ENCODE data around the gene SBSN. TPM values are rescaled to one million over a fixed set of nuclear protein-coding genes. Genes with fewer than 3 reads are reported as not detected.
A peak's percentile ranks its signal among the peaks of the same experiment; 100 is the strongest.

Gene SBSN
- total RNA-seq, 3 donors from 2014 or later = not detected

GRCh38 chr19:35545001-35545854 lies 17.1 kb upstream of the SBSN start, which contains the start of gene TMEM147:
Gene TMEM147, plus strand, starts transcription at chr19:35545626. Its CDS starts 114 bp downstream, at chr19:35545740.
- peaks cover 0 to 3% of the 10 kb centered on the region in 2 donors for H3K4me1 ChIP-seq
- intact Hi-C loops (cut with DNase I; ENCODE audit: low total_unique reads) = no loop called here
- H3K4me3 ChIP-seq = peak within 1 kb of the TSS; percentile 87 to 97 (median 89)
- TF ChIP-seq POLR2AphosphoS5 (IDR thresholded peaks at IDR 0.05) = peak in 2 of 3 donors; percentile 44 to 65
- TF ChIP-seq POLR2A (IDR thresholded peaks at IDR 0.05) = no peak
- DNase-seq (ENCODE audit: low spot score in 2 of 2) = peak; percentile 87 to 88
- no peaks in the 10 kb centered on the region for H3K36me3 ChIP-seq
- H3K27me3 ChIP-seq = no peaks in the 10 kb centered on the region
- peak within 1 kb of the TSS; percentile 84 to 89 for H3K27ac ChIP-seq
- no peaks in the 10 kb centered on the region for H3K9me3 ChIP-seq

GRCh38 chr19:35544110-35544802 lies 16.1 kb upstream of the SBSN start:
- intact Hi-C loops (cut with DNase I; ENCODE audit: low total_unique reads) = loop anchor here (5.0 kb wide), 1 partner anchor 492 kb away; no protein-coding TSS in a partner anchor
- Histone ChIP-seq H3K9me3 (no peaks in the 10 kb centered on the region), H3K4me3 (peak overlapping the region; percentile 87 to 97 (median 89)), H3K27ac (peak overlapping the region in 1 of 2 donors; percentile 84), H3K36me3 (no peaks in the 10 kb centered on the region), H3K27me3 (no peaks in the 10 kb centered on the region), H3K4me1 (peaks cover 0 to 3% of the 10 kb centered on the region in 2 donors)
- no peak for DNase-seq (ENCODE audit: low spot score in 2 of 2)
- no peak for TF ChIP-seq POLR2A (IDR thresholded peaks at IDR 0.05)
- TF ChIP-seq POLR2AphosphoS5 (IDR thresholded peaks at IDR 0.05) = no peak
- no peak for TF ChIP-seq CTCF (IDR thresholded peaks at IDR 0.05)

- DNase-seq (ENCODE audit: low spot score in 2 of 2) = no peak
These were observed 15.4 kb upstream of the SBSN start for GRCh38 chr19:35543280-35544109.

GRCh38 chr19:35542209-35542608 lies 14.1 kb upstream of the SBSN start:
- Histone ChIP-seq H3K4me3 (no peak overlapping the region), H3K27me3 (no peaks in the 10 kb centered on the region), H3K27ac (no peak overlapping the region), H3K36me3 (no peaks in the 10 kb centered on the region), H3K9me3 (no peaks in the 10 kb centered on the region), H3K4me1 (peaks cover 0 to 3% of the 10 kb centered on the region in 2 donors)
- no peak for DNase-seq (ENCODE audit: low spot score in 2 of 2)
- TF ChIP-seq POLR2AphosphoS5 (IDR thresholded peaks at IDR 0.05) = no peak
- TF ChIP-seq POLR2A (IDR thresholded peaks at IDR 0.05) = no peak
- no peak for TF ChIP-seq CTCF (IDR thresholded peaks at IDR 0.05)
- intact Hi-C loops (cut with DNase I; ENCODE audit: low total_unique reads) = loop anchor here (5.0 kb wide), 1 partner anchor 490 kb away; no protein-coding TSS in a partner anchor

More at GRCh38 chr19:35543280-35544109, 15.4 kb upstream of the SBSN start:
- no peak for TF ChIP-seq CTCF (IDR thresholded peaks at IDR 0.05)
- no peak for TF ChIP-seq POLR2AphosphoS5 (IDR thresholded peaks at IDR 0.05)
- TF ChIP-seq POLR2A (IDR thresholded peaks at IDR 0.05) = no peak
- Histone ChIP-seq H3K4me1 (peaks cover 0 to 3% of the 10 kb centered on the region in 2 donors), H3K9me3 (no peaks in the 10 kb centered on the region), H3K36me3 (no peaks in the 10 kb centered on the region), H3K4me3 (no peak overlapping the region), H3K27ac (no peak overlapping the region), H3K27me3 (no peaks in the 10 kb centered on the region)
- intact Hi-C loops (cut with DNase I; ENCODE audit: low total_unique reads) = loop anchor here (5.0 kb wide), 1 partner anchor 491 kb away; no protein-coding TSS in a partner anchor
